B cell (primary cell): ENCODE data around the gene DISP3. TPM values are rescaled to one million over a fixed set of nuclear protein-coding genes. Genes with fewer than 3 reads are reported as not detected.
A peak's percentile ranks its signal among the peaks of the same experiment; 100 is the strongest.

Experiments used
- ATAC-seq: fragments of 200-7000 bp; cut with Tn5 transposase; one replicate; pipeline ENCODE4 v1.10.0; 2021; ENCODE audit warnings: low read depth, mild to moderate bottlenecking, moderate number of reproducible peaks, moderate library complexity
- CTCF ChIA-PET: fragments of 350-600 bp; sonication (Branson Sonifier 250); formaldehyde crosslinking; loops from one replicate; lab custom pipeline; 2021; ENCODE audit warnings: antibody characterized with exemption, inconsistent platforms; lab: Charles Lee
- POLR2A ChIA-PET: fragments of 350-600 bp; sonication (Branson Sonifier 250); formaldehyde crosslinking; loops from one replicate; lab custom pipeline; 2021; ENCODE audit warnings: antibody characterized with exemption; lab: Charles Lee
- DNase-seq: peaks from one replicate; pipeline ENCODE4 v3.0.0; 2013
- H2AFZ ChIP-seq: 2 replicates; pipeline ENCODE4 v1.6.1; 2012; ENCODE audit warnings: mild to moderate bottlenecking, low read depth, low read length; ENCODE audit not compliant: insufficient read depth, poor library complexity, severe bottlenecking
- H3K27ac ChIP-seq, 2 donors: 1 replicate in 1 of 2; 2 replicates in 1 of 2; pipeline ENCODE4 v1.5.1; 2012 to 2013; ENCODE audit warnings: low read length in 2 of 2, mild to moderate bottlenecking in 2 of 2, moderate library complexity in 1 of 2
- H3K27me3 ChIP-seq, 4 experiments: fragments of 200-600 bp in 1 of 4; sonication (generic) in 1 of 4; replicated peaks in 1 of 4; 1 replicate in 2 of 4; 2 replicates in 2 of 4; pipeline versions ENCODE4 v1.6.1 to v1.7.0; 2013 to 2016; ENCODE audit warnings: low read length in 3 of 4, mild to moderate bottlenecking in 2 of 4, mixed read lengths in 1 of 4, moderate library complexity in 1 of 4; ENCODE audit not compliant: insufficient read depth in 4 of 4, control insufficient read depth in 3 of 4; ENCODE audit errors: control extremely low read depth in 1 of 4
- H3K36me3 ChIP-seq, 2 experiments: replicated peaks in 1 of 2; 1 replicate in 1 of 2; 2 replicates in 1 of 2; pipeline versions ENCODE4 v1.6.1 to v1.7.1; 2013; ENCODE audit warnings: low read length in 1 of 2; ENCODE audit not compliant: insufficient read depth in 2 of 2, control insufficient read depth in 1 of 2; ENCODE audit errors: control extremely low read depth in 1 of 2, extremely low read depth in 1 of 2
- H3K4me1 ChIP-seq, 2 donors: fragments of 200-600 bp in 1 of 2; sonication (generic) in 1 of 2; 1 replicate in 1 of 2; 2 replicates in 1 of 2; pipeline versions ENCODE4 v1.5.1 to v1.6.1; 2013 to 2017; ENCODE audit warnings: low read length in 2 of 2; ENCODE audit not compliant: control insufficient read depth in 2 of 2, insufficient read depth in 2 of 2
- H3K4me2 ChIP-seq: replicated peaks from 2 replicates; pipeline ENCODE3; 2012; ENCODE audit warnings: mild to moderate bottlenecking, low read depth, low read length; ENCODE audit not compliant: poor library complexity, severe bottlenecking
- H3K4me3 ChIP-seq, 5 experiments: fragments of 200-600 bp in 1 of 5; sonication (generic) in 1 of 5; 1 replicate in 3 of 5; 2 replicates in 2 of 5; pipeline versions ENCODE4 v1.5.1 to v1.7.0; 2011 to 2016; ENCODE audit warnings: low read length in 4 of 5, mild to moderate bottlenecking in 4 of 5, low read depth in 2 of 5, control low read depth in 1 of 5, moderate library complexity in 1 of 5; ENCODE audit not compliant: insufficient read depth in 1 of 5; ENCODE audit errors: control extremely low read depth in 1 of 5, extremely low read depth in 1 of 5
- H3K79me2 ChIP-seq: fragments of 200-600 bp; sonication (generic); one replicate; pipeline ENCODE4 v1.6.0; 2016; ENCODE audit warnings: low read length; ENCODE audit not compliant: control insufficient read depth, insufficient read depth
- H3K9ac ChIP-seq: fragments of 200-600 bp; sonication (generic); 2 replicates; pipeline ENCODE4 v1.6.1; 2017; ENCODE audit warnings: mild to moderate bottlenecking, low read length, moderate library complexity
- H3K9me3 ChIP-seq, 3 donors: one replicate each; pipeline versions ENCODE4 v1.6.1 to v1.7.1; 2013; ENCODE audit warnings: low read length in 2 of 3; ENCODE audit not compliant: control insufficient read depth in 2 of 3, insufficient read depth in 1 of 3; ENCODE audit errors: control extremely low read depth in 1 of 3
- H4K20me1 ChIP-seq: 2 replicates; pipeline ENCODE4 v1.6.0; 2012; ENCODE audit warnings: mild to moderate bottlenecking, low read length; ENCODE audit not compliant: insufficient read depth, control insufficient read depth, poor library complexity, severe bottlenecking
- H3K27ac Mint-ChIP-seq: one replicate; pipeline ENCODE4 v1.8.0; 2021; ENCODE audit warnings: mixed read lengths
- H3K27me3 Mint-ChIP-seq: one replicate; pipeline ENCODE4 v1.8.0; 2021; ENCODE audit warnings: mixed read lengths
- H3K4me1 Mint-ChIP-seq: one replicate; pipeline ENCODE4 v1.8.0; 2021; ENCODE audit warnings: mixed read lengths
- H3K4me3 Mint-ChIP-seq: one replicate; pipeline ENCODE4 v1.8.0; 2021; ENCODE audit warnings: mixed read lengths
- H3K9me3 Mint-ChIP-seq: one replicate; pipeline ENCODE4 v1.8.0; 2022; ENCODE audit warnings: mixed read lengths; ENCODE audit not compliant: insufficient read depth
- EZH2 ChIP-seq: IDR thresholded peaks from 2 replicates; pipeline ENCODE4 v1.6.1; 2012; ENCODE audit warnings: borderline replicate concordance, low read depth, mild to moderate bottlenecking, moderate library complexity, low read length; ENCODE audit not compliant: insufficient read depth, poor library complexity, severe bottlenecking
- WGBS: methylation state at CpG from one replicate; pipeline ENCODE4 v1.1.5; 2013; ENCODE audit warnings: missing lambda C conversion rate; ENCODE audit not compliant: insufficient coverage; 5-methylcytosine and 5-hydroxymethylcytosine counted together
- intact Hi-C: fragments of 100-400 bp; cut with micrococcal nuclease; formaldehyde crosslinking; loops from one replicate; pipeline ENCODE4 v1.10.0; 2022
- polyA plus RNA-seq: library from polyadenylated mRNA; depleted of rRNA; stranded (reverse); fragments of >200 nt; gene quantifications from 2 replicates; pipeline ENCODE4 v1.2.3, GENCODE V29; 2012
- total RNA-seq, 2 donors: library from RNA; stranded (reverse); fragments of 120-200 nt in 1 of 2; gene quantifications; 1 replicate in 1 of 2; 2 replicates in 1 of 2; pipeline versions ENCODE4 v1.2.3 to v1.2.4, GENCODE V29; 2013 to 2022
- TF ChIP-seq, protein P1 (sequence below): fragments of 200-600 bp; IDR thresholded peaks from one replicate; pipeline ENCODE4 v1.8.0; 2022; ENCODE audit warnings: antibody characterized with exemption, mild to moderate bottlenecking

Gene DISP3
- total and polyA plus RNA-seq, 2 donors (not counting 1 experiment from before 2014, with no cell fraction given), result 0.25 to 1.6 TPM

DNA sequence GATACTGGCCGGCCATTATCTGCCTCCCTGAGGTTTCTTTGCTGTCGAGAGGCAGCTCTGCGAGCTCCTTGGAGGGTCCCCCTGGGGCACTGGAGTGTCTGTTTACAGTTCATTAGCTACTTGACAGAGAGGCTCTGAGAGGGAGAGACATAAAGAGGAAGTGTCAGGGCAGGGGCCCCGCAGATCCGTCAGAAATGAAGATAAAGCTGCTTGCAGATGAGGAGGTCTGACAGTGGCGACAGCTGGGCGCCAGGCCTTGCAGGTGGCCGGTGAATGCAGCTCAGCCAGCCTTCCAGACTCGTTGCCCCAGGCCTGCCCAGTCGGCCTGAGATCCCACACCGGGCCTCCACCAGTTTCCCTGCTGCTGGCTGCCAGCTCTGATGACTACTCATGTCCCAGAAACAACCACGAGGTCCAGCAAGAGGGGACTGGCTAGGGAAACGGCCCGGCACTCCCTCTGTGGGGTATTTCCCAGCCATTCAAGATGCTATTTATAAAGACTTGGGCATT lies 84.7 kb downstream of the DISP3 start:
- TF ChIP-seq, protein P1, sequence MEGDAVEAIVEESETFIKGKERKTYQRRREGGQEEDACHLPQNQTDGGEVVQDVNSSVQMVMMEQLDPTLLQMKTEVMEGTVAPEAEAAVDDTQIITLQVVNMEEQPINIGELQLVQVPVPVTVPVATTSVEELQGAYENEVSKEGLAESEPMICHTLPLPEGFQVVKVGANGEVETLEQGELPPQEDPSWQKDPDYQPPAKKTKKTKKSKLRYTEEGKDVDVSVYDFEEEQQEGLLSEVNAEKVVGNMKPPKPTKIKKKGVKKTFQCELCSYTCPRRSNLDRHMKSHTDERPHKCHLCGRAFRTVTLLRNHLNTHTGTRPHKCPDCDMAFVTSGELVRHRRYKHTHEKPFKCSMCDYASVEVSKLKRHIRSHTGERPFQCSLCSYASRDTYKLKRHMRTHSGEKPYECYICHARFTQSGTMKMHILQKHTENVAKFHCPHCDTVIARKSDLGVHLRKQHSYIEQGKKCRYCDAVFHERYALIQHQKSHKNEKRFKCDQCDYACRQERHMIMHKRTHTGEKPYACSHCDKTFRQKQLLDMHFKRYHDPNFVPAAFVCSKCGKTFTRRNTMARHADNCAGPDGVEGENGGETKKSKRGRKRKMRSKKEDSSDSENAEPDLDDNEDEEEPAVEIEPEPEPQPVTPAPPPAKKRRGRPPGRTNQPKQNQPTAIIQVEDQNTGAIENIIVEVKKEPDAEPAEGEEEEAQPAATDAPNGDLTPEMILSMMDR, result no peak
- TF ChIP-seq EZH2, result no peak
- H3K27ac Mint-ChIP-seq, result no peak overlapping the region
- H3K27me3 ChIP-seq, result peaks cover 0 to 13% (median 0%) of the 10 kb centered on the region in 4 experiments
- intact Hi-C loops, result no loop called here
- peak overlapping the region; percentile 45 for H2AFZ ChIP-seq
- peak overlapping the region; percentile 50 for H3K4me2 ChIP-seq
- H3K4me1 Mint-ChIP-seq, result peaks cover 13% of the 10 kb centered on the region
- H3K4me3 ChIP-seq, result no peak overlapping the region
- H3K27me3 Mint-ChIP-seq, result peaks cover 26% of the 10 kb centered on the region
- WGBS, result 0% methylated on average over 11 of the region's 14 CpGs
- peak; percentile 35 for DNase-seq
- no peaks in the 10 kb centered on the region for H3K36me3 ChIP-seq
- H3K27ac ChIP-seq, result no peak overlapping the region
- no peaks in the 10 kb centered on the region for H4K20me1 ChIP-seq
- ChIA-PET CTCF (no interaction called here), POLR2A (no interaction called here)
- peaks cover 7 to 10% of the 10 kb centered on the region in 2 donors for H3K4me1 ChIP-seq
- ATAC-seq, result peak; percentile 43
- no peak overlapping the region for H3K9ac ChIP-seq
- H3K4me3 Mint-ChIP-seq, result no peak overlapping the region
- H3K9me3 Mint-ChIP-seq, result no peaks in the 10 kb centered on the region
- no peaks in the 10 kb centered on the region for H3K9me3 ChIP-seq
- no peaks in the 10 kb centered on the region for H3K79me2 ChIP-seq

DNA sequence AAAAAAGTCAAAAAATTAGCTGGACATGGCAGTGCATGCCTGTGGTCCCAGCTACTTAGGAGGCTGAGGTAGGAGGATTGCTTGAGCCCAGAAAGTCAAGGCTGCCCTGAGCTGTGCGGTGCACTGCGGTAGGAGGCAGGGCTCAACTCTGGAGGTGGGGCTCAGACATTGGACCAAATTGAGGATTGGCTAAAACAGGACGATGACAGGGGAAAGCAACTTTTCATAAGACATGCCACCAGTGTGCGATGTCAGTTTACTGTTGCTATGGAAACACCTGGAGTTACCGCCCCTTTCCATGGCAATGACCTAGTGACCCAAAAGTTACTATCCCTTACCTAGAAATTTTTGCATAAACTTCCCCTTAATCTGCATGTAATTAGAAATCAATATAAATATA lies 85.3 kb downstream of the DISP3 start:
- H3K4me3 ChIP-seq, result no peak overlapping the region
- H3K4me2 ChIP-seq, result no peak overlapping the region
- Mint-ChIP-seq H3K4me1 (peaks cover 13% of the 10 kb centered on the region), H3K9me3 (no peaks in the 10 kb centered on the region), H3K27me3 (peaks cover 27% of the 10 kb centered on the region), H3K27ac (no peak overlapping the region), H3K4me3 (no peak overlapping the region)
- peaks cover 0 to 7% (median 0%) of the 10 kb centered on the region in 4 experiments for H3K27me3 ChIP-seq
- no peak for DNase-seq
- intact Hi-C loops, result no loop called here
- no peaks in the 10 kb centered on the region for H3K9me3 ChIP-seq
- H4K20me1 ChIP-seq, result no peaks in the 10 kb centered on the region
- H3K27ac ChIP-seq, result no peak overlapping the region
- WGBS, result 92% methylated on average over 5 of the region's 5 CpGs
- peaks cover 7 to 10% of the 10 kb centered on the region in 2 donors for H3K4me1 ChIP-seq
- H3K36me3 ChIP-seq, result no peaks in the 10 kb centered on the region
- TF ChIP-seq, protein P1, result no peak
- TF ChIP-seq EZH2, result no peak
- ATAC-seq, result no peak
- ChIA-PET CTCF (interaction anchor here (0.6 kb wide), 1 partner anchor 529 kb away, joined by 3 read pairs; no protein-coding TSS in a partner anchor), POLR2A (no interaction called here)
- no peak overlapping the region for H3K9ac ChIP-seq
- no peak overlapping the region for H2AFZ ChIP-seq
- no peaks in the 10 kb centered on the region for H3K79me2 ChIP-seq
